HL-60/S4 treated with phorbol 12-myristate 13-acetate at 8.2 ng/mL for 4 days and 3 days (cell line): ENCODE measurements around the gene SLC16A1.

Experiments
- in situ Hi-C: fragments of 300-500 bp; cut with MboI; formaldehyde crosslinking; loops from 2 replicates; pipeline ENCODE4 v1.15.0; 2022; ENCODE audit warnings: low sequenced_read_pairs

SLC16A1 gene

GRCh38 chr1:112887599-112888283 is 68.3 kb downstream of the SLC16A1 start:
- in situ Hi-C loops, result loop anchor here (25.0 kb wide), 1 partner anchor 150 kb away; no protein-coding TSS in a partner anchor

GRCh38 chr1:112884996-112885395 is 71.0 kb downstream of the SLC16A1 start:
- in situ Hi-C loops, result loop anchor here (25.0 kb wide), 1 partner anchor 152 kb away; no protein-coding TSS in a partner anchor

- in situ Hi-C loops, result loop anchor here (25.0 kb wide), 1 partner anchor 155 kb away; no protein-coding TSS in a partner anchor
These were observed 73.7 kb downstream of the SLC16A1 start for GRCh38 chr1:112882271-112882744.

- in situ Hi-C loops, result loop anchor here (25.0 kb wide), 1 partner anchor 156 kb away; no protein-coding TSS in a partner anchor
These were observed 74.3 kb downstream of the SLC16A1 start for GRCh38 chr1:112881742-112882127.

GRCh38 chr1:112879834-112880233 is 76.2 kb downstream of the SLC16A1 start:
- in situ Hi-C loops, result loop anchor here (25.0 kb wide), 1 partner anchor 157 kb away; no protein-coding TSS in a partner anchor

- in situ Hi-C loops, result loop anchor here (25.0 kb wide), 1 partner anchor 159 kb away; no protein-coding TSS in a partner anchor
These were observed 77.7 kb downstream of the SLC16A1 start for GRCh38 chr1:112878321-112878720.

GRCh38 chr1:112877750-112878149 is 78.2 kb downstream of the SLC16A1 start:
- in situ Hi-C loops, result loop anchor here (25.0 kb wide), 1 partner anchor 160 kb away; no protein-coding TSS in a partner anchor

- in situ Hi-C loops, result loop anchor here (25.0 kb wide), 1 partner anchor 161 kb away; no protein-coding TSS in a partner anchor
These were observed 79.7 kb downstream of the SLC16A1 start for GRCh38 chr1:112876315-112876714.

- in situ Hi-C loops, result no loop called here
These were observed 83.4 kb downstream of the SLC16A1 start for GRCh38 chr1:112872551-112872962.

- in situ Hi-C loops, result no loop called here
These were observed 84.9 kb downstream of the SLC16A1 start for GRCh38 chr1:112870887-112871646.

- in situ Hi-C loops, result no loop called here
These were observed 86.1 kb downstream of the SLC16A1 start for GRCh38 chr1:112869895-112870294.

- in situ Hi-C loops, result no loop called here
These were observed 87.8 kb downstream of the SLC16A1 start for GRCh38 chr1:112868191-112868590.

- in situ Hi-C loops, result no loop called here
These were observed 89.0 kb downstream of the SLC16A1 start for GRCh38 chr1:112866981-112867380.

- in situ Hi-C loops, result no loop called here
These were observed 89.8 kb downstream of the SLC16A1 start for GRCh38 chr1:112866151-112866550.

GRCh38 chr1:112862753-112863426 is 93.1 kb downstream of the SLC16A1 start:
- in situ Hi-C loops, result no loop called here
